RWPE2 (cell line): ENCODE measurements around the gene MFAP2.
A peak's percentile ranks its signal among the peaks of the same experiment; 100 is the strongest.

Source experiments
- ATAC-seq: fragments of 200-7000 bp; cut with Tn5 transposase; 3 replicates; pipeline ENCODE4 v1.9.1; 2021; ENCODE audit warnings: low read depth
- DNase-seq: peaks from one replicate; pipeline ENCODE4 v3.0.0-alpha.2; 2020; ENCODE audit warnings: low spot score
- H3K27ac ChIP-seq: fragments of 450-650 bp; 2 replicates; pipeline ENCODE4 v1.5.1; 2017; ENCODE audit warnings: mild to moderate bottlenecking; ENCODE audit not compliant: poor library complexity, severe bottlenecking
- H3K27me3 ChIP-seq: fragments of 250-450 bp; sonication (Bioruptor Pico); 2 replicates; pipeline ENCODE4 v1.5.1; 2021; ENCODE audit warnings: mild to moderate bottlenecking, moderate library complexity; ENCODE audit not compliant: insufficient read depth, poor library complexity, severe bottlenecking
- H3K36me3 ChIP-seq: fragments of 250-450 bp; sonication (Bioruptor Pico); 2 replicates; pipeline ENCODE4 v1.5.1; 2020; ENCODE audit warnings: low read depth, mild to moderate bottlenecking, moderate library complexity
- H3K4me1 ChIP-seq: fragments of 250-450 bp; sonication (Bioruptor Pico); 2 replicates; pipeline ENCODE4 v1.5.1; 2021; ENCODE audit warnings: mild to moderate bottlenecking, moderate library complexity; ENCODE audit not compliant: insufficient read depth, poor library complexity, severe bottlenecking
- H3K4me3 ChIP-seq: fragments of 250-450 bp; sonication (Bioruptor Pico); 2 replicates; pipeline ENCODE4 v1.5.1; 2021; ENCODE audit warnings: mild to moderate bottlenecking, moderate library complexity; ENCODE audit not compliant: severe bottlenecking
- H3K9me3 ChIP-seq: fragments of 250-450 bp; sonication (Bioruptor Pico); 2 replicates; pipeline ENCODE4 v1.5.1; 2021; ENCODE audit warnings: mild to moderate bottlenecking, moderate library complexity; ENCODE audit not compliant: severe bottlenecking
- CTCF ChIP-seq: fragments of 450-650 bp; IDR thresholded peaks from one replicate; pipeline ENCODE4 v1.5.1; 2017; ENCODE audit warnings: mild to moderate bottlenecking, moderate library complexity; ENCODE audit not compliant: poor library complexity, severe bottlenecking

Gene MFAP2

DNA sequence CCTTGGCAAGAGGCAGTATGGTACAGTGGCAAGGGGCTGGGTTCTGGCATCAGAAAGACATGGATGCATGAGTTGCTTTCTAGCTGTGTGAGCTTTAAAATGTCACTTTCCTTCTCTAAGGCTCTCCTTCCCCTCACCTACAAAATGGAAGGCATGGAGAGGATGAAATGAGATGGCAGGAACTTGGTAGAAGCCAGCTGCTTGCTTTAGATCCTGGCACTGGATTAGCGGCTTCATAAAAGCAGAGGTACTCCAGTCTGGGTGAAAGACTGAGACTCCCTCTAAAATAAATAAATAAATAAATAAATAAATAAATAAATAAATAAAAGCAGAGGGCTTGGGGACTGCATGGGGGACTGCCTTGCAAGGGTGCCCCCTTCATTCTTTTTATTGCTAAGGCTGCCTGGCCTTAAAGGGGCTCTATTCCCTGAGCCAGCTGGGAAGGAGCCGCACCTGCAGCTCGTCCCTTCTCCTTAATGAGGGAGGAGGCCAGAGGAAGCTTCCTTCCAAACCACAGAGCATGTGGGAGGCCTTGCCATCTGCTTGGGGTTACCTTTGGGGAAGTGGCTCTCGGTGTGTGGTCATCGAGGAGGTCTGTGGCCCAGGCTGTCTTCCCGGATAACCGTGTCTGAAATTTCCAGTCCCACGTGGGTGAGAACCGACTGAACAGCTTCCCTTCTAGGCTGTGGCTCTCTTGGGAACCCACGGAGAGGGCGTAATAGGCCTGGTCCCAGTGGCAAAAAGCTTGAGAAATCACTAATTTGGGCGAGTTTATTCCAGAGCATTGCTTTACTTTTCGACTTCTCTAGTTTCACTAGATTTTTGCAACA is 33.3 kb upstream of the MFAP2 start:
- DNase-seq (peak; percentile 20), ATAC-seq (no peak)
- peaks cover 7% of the 10 kb centered on the region for H3K36me3 ChIP-seq
- no peaks in the 10 kb centered on the region for H3K27me3 ChIP-seq
- TF ChIP-seq CTCF = no peak
- no peaks in the 10 kb centered on the region for H3K9me3 ChIP-seq
- H3K4me3 ChIP-seq = no peak overlapping the region
- no peak overlapping the region for H3K27ac ChIP-seq
- H3K4me1 ChIP-seq = peaks cover 13% of the 10 kb centered on the region

DNA sequence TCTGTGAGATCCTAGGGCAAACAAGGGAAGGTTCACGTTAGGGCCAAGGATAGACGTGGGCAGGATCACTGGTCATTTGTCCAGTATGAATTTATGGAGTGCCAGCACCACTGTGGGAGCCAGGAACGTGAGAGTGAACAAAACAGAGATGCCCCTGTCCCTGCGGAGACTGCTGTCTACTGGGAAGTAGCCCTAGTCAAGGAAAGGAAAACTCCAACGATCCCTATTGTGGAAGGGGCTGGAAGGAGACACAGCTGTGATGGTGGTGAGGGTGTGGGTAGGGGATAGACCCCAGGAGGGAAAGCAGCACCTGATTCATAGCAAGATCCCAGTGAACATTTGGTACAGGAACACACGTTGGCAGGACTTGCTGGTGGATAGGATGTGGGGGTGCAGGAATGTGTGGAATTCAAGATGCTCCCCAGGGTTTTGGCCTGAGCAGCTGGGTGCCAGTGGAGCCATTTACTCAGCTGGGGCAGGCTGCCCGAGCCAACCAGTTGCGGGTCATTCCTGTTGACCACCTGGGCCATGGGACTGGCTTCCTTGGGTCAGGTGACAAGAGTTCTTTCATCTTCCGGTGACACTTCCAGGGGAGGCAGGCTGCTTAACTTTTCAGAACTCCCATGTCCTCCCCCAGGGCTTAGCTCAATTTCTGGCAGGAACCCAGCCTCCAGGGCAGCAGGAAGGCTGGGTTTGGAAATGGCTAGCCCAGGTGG is 32.5 kb upstream of the MFAP2 start:
- TF ChIP-seq CTCF = no peak
- no peak overlapping the region for H3K4me3 ChIP-seq

GRCh38 chr1:17011439-17012307 is 31.3 kb upstream of the MFAP2 start, which contains the start of gene ATP13A2:
TSS of gene ATP13A2 (minus strand) at chr1:17011928. CDS start at chr1:17011738, 190 bp downstream.
- TF ChIP-seq CTCF = no peak
- no peaks in the 10 kb centered on the region for H3K36me3 ChIP-seq
- peak within 1 kb of the TSS; percentile 31 for H3K27ac ChIP-seq
- H3K27me3 ChIP-seq = no peaks in the 10 kb centered on the region
- DNase-seq (peak; percentile 87), ATAC-seq (peak; percentile 93)
- peaks cover 13% of the 10 kb centered on the region for H3K4me1 ChIP-seq
- H3K9me3 ChIP-seq = no peaks in the 10 kb centered on the region
- H3K4me3 ChIP-seq = peak within 1 kb of the TSS; percentile 94

More for the DNA sequence above, 32.5 kb upstream of the MFAP2 start:
- peaks cover 13% of the 10 kb centered on the region for H3K4me1 ChIP-seq
- peaks cover 1% of the 10 kb centered on the region; the same call in 1 of the 2 replicates for H3K36me3 ChIP-seq
- no peaks in the 10 kb centered on the region for H3K9me3 ChIP-seq
- ATAC-seq = no peak
- DNase-seq = no peak
- H3K27ac ChIP-seq = no peak overlapping the region
- H3K27me3 ChIP-seq = no peaks in the 10 kb centered on the region

GRCh38 chr1:17011092-17011438 is 30.6 kb upstream of the MFAP2 start:
- peaks cover 13% of the 10 kb centered on the region for H3K4me1 ChIP-seq
- H3K27ac ChIP-seq = peak overlapping the region; percentile 31

More at GRCh38 chr1:17011092-17011438, 30.6 kb upstream of the MFAP2 start:
- Histone ChIP-seq H3K4me3 (peak overlapping the region; percentile 94), H3K36me3 (no peaks in the 10 kb centered on the region), H3K9me3 (no peaks in the 10 kb centered on the region), H3K27me3 (no peaks in the 10 kb centered on the region)
- peak; percentile 9 for TF ChIP-seq CTCF
- no peak for ATAC-seq
- DNase-seq = no peak
